ENCODE measurements around the gene USP6NL. TPM values are rescaled to one million over a fixed set of nuclear protein-coding genes. Genes with fewer than 3 reads are reported as not detected.

The USP6NL gene
- total RNA-seq, 4 donors from 2014 or later = 10.4 to 14.9 (median 13.2) TPM

- H3K9me3 ChIP-seq = peaks cover 0 to 10% (median 2%) of the 10 kb centered on the region in 4 donors
- intact Hi-C loops (cut with DNase I) = no loop called here
- DNase-seq (ENCODE audit: extremely low spot score) = no peak
- TF ChIP-seq EP300 (IDR thresholded peaks at IDR 0.05) (no peak), POLR2AphosphoS5 (IDR thresholded peaks at IDR 0.05) (no peak)
- TF ChIP-seq, protein P1, sequence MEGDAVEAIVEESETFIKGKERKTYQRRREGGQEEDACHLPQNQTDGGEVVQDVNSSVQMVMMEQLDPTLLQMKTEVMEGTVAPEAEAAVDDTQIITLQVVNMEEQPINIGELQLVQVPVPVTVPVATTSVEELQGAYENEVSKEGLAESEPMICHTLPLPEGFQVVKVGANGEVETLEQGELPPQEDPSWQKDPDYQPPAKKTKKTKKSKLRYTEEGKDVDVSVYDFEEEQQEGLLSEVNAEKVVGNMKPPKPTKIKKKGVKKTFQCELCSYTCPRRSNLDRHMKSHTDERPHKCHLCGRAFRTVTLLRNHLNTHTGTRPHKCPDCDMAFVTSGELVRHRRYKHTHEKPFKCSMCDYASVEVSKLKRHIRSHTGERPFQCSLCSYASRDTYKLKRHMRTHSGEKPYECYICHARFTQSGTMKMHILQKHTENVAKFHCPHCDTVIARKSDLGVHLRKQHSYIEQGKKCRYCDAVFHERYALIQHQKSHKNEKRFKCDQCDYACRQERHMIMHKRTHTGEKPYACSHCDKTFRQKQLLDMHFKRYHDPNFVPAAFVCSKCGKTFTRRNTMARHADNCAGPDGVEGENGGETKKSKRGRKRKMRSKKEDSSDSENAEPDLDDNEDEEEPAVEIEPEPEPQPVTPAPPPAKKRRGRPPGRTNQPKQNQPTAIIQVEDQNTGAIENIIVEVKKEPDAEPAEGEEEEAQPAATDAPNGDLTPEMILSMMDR (IDR thresholded peaks at IDR 0.05) = peak in 1 of 3 experiments; percentile 5
- WGBS = 65% methylated on average over 2 of the region's 2 CpGs
- H3K27me3 ChIP-seq = peaks cover 0 to 4% (median 0%) of the 10 kb centered on the region in 4 donors
- H3K4me3 ChIP-seq = no peak overlapping the region
- H3K27ac ChIP-seq (replicated peaks in 1 of 4) = no peak overlapping the region
- H3K4me1 ChIP-seq = no peaks in the 10 kb centered on the region
- no peaks in the 10 kb centered on the region for H3K36me3 ChIP-seq
These were observed 177.1 kb downstream of the USP6NL start for GRCh38 chr10:11434324-11434723.

GRCh38 chr10:11433657-11434056 lies 177.8 kb downstream of the USP6NL start:
- WGBS = 95% methylated on average over 8 of the region's 11 CpGs
- peaks cover 0 to 4% (median 0%) of the 10 kb centered on the region in 4 donors for H3K27me3 ChIP-seq
- H3K4me3 ChIP-seq = no peak overlapping the region
- TF ChIP-seq POLR2AphosphoS5 (IDR thresholded peaks at IDR 0.05) = no peak
- no peaks in the 10 kb centered on the region for H3K4me1 ChIP-seq
- no peak overlapping the region for H3K27ac ChIP-seq (replicated peaks in 1 of 4)
- no peaks in the 10 kb centered on the region for H3K36me3 ChIP-seq
- intact Hi-C loops (cut with DNase I) = no loop called here
- no peak for DNase-seq (ENCODE audit: extremely low spot score)
- peaks cover 0 to 12% (median 4%) of the 10 kb centered on the region in 4 donors for H3K9me3 ChIP-seq

DNA sequence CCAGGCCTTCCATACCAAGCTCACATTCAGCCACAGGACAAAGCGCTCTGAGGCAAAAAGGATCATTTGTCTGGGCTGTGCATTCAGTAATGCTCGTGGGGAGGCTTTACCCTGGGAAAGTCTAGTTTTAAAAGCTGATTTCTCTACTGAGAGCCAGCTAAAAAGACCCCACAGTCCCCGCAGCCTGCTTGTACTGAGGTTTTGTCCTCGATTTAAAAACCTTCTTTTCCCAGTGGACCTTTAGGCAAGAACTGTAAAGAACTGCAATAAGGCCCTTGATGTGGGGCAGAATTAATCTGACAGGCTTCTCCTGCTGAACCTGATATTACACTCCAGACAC lies 180.3 kb downstream of the USP6NL start:
- H3K36me3 ChIP-seq = no peaks in the 10 kb centered on the region
- no peak for TF ChIP-seq POLR2AphosphoS5 (IDR thresholded peaks at IDR 0.05)
- TF ChIP-seq, protein P1 (IDR thresholded peaks at IDR 0.05) = no peak
- TF ChIP-seq EP300 (IDR thresholded peaks at IDR 0.05) = no peak
- TF ChIP-seq POLR2A (IDR thresholded peaks at IDR 0.05; ENCODE audit: low read depth) = no peak
- H3K4me3 ChIP-seq = no peak overlapping the region
- H3K27ac ChIP-seq (replicated peaks in 1 of 4) = no peak overlapping the region
- H3K9me3 ChIP-seq = peaks cover 0 to 12% (median 4%) of the 10 kb centered on the region in 4 donors
- no peaks in the 10 kb centered on the region for H3K27me3 ChIP-seq
- H3K4me1 ChIP-seq = no peaks in the 10 kb centered on the region
- DNase-seq (ENCODE audit: extremely low spot score) = no peak
- WGBS = 93% methylated on average over 4 of the region's 4 CpGs
- intact Hi-C loops (cut with DNase I) = no loop called here

GRCh38 chr10:11430421-11431215 lies 180.8 kb downstream of the USP6NL start:
- no peaks in the 10 kb centered on the region for H3K36me3 ChIP-seq
- WGBS = 89% methylated on average over 16 of the region's 23 CpGs
- peaks cover 0 to 12% (median 4%) of the 10 kb centered on the region in 4 donors for H3K9me3 ChIP-seq
- no peaks in the 10 kb centered on the region for H3K4me1 ChIP-seq
- no peak overlapping the region for H3K4me3 ChIP-seq
- TF ChIP-seq POLR2A (IDR thresholded peaks at IDR 0.05; ENCODE audit: low read depth) (no peak), POLR2AphosphoS5 (IDR thresholded peaks at IDR 0.05) (no peak), EP300 (IDR thresholded peaks at IDR 0.05) (no peak)
- TF ChIP-seq, protein P1 (IDR thresholded peaks at IDR 0.05) = no peak
- H3K27me3 ChIP-seq = no peaks in the 10 kb centered on the region
- no peak overlapping the region for H3K27ac ChIP-seq (replicated peaks in 1 of 4)
- intact Hi-C loops (cut with DNase I) = no loop called here
- DNase-seq (ENCODE audit: extremely low spot score) = no peak

DNA sequence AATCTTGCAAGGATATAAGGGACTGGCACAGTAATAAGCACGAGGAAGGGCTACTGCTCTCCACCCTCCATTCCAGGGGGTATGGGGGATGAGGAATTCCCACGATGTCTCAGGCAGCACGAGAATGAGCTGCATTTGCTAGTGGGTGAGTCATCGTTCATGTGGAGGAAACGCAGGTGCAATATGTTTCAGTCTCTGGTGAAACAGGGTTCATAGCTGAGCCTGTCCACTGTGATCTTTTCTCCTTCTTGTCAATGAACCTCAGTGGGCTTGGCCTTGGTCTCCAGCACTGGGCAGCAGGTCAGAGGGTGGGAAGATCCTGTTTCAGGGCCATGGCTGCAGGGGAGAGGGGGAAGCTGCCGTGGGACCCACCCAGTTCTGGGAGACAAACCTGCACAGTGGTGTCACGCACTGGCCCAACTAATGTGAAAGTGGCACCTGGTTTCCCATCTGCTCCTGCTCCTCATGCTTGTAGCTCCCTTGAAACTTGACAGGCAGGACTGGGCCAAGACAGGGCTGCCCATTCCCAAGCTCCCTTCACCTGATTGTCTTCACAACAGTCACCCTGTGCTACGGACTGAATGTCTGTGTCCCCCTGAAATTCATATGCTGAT lies 181.9 kb downstream of the USP6NL start:
- H3K9me3 ChIP-seq = peaks cover 0 to 12% (median 4%) of the 10 kb centered on the region in 4 donors
- TF ChIP-seq, protein P1 (IDR thresholded peaks at IDR 0.05) = no peak
- TF ChIP-seq EP300 (IDR thresholded peaks at IDR 0.05) (no peak), POLR2A (IDR thresholded peaks at IDR 0.05; ENCODE audit: low read depth) (no peak), POLR2AphosphoS5 (IDR thresholded peaks at IDR 0.05) (no peak)
- H3K27ac ChIP-seq (replicated peaks in 1 of 4) = no peak overlapping the region
- no peaks in the 10 kb centered on the region for H3K4me1 ChIP-seq
- intact Hi-C loops (cut with DNase I) = no loop called here
- DNase-seq (ENCODE audit: extremely low spot score) = no peak
- no peaks in the 10 kb centered on the region for H3K27me3 ChIP-seq
- WGBS = 85% methylated on average over 3 of the region's 8 CpGs
- no peaks in the 10 kb centered on the region for H3K36me3 ChIP-seq
- no peak overlapping the region for H3K4me3 ChIP-seq

Measured in esophagus muscularis mucosa (tissue), 4 donors.